ENCODE measurements around the gene RAB8A.
"Not testable (repeated sequence)": the region's sequence is repeated elsewhere in the genome, so short reads cannot be mapped to it uniquely, and the experiment has no call there.

Gene RAB8A

DNA sequence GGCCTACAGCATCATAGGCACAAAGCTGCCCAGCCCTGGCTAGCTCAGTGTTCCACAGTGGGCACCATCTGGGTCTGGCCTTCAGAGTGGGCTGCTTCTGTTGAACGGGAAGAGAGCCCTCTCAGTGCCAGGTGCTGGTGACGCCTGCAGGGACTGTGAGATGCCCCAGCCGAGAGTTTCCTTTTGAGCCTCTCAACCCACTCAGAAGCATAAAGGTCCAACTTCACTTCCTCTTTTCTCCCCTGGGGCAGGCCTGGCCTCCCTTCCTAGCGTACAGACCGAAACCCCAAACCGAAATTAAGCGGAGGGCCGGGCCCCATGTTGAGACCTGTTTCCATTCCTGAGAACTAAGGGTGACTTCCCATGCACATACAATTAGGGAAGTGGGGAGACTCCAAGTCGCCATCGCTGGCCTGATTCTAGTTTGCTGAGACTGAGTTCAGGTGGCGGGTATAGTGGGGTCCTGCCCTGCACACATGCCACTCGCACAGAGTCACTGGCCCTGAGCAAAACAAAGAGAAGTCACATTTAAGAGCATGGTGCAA is 6.9 kb downstream of the RAB8A start:
- Histone ChIP-seq H3K9me3 (ENCODE audit: control insufficient read depth, low read length) (no peaks in the 10 kb centered on the region), H3K36me3 (ENCODE audit: control insufficient read depth, insufficient read depth, low read length, severe bottlenecking) (peaks cover 41% of the 10 kb centered on the region), H3K27me3 (replicated peaks; ENCODE audit: control insufficient read depth, insufficient read depth, low read length) (no peaks in the 10 kb centered on the region), H3K4me3 (ENCODE audit: low read length) (no peak overlapping the region), H3K4me1 (ENCODE audit: control insufficient read depth, insufficient read depth, low read length) (peaks cover 6% of the 10 kb centered on the region), H3K9ac (ENCODE audit: low read length) (no peak overlapping the region)
- DNase-seq (ENCODE audit: low read depth), result no peak

DNA sequence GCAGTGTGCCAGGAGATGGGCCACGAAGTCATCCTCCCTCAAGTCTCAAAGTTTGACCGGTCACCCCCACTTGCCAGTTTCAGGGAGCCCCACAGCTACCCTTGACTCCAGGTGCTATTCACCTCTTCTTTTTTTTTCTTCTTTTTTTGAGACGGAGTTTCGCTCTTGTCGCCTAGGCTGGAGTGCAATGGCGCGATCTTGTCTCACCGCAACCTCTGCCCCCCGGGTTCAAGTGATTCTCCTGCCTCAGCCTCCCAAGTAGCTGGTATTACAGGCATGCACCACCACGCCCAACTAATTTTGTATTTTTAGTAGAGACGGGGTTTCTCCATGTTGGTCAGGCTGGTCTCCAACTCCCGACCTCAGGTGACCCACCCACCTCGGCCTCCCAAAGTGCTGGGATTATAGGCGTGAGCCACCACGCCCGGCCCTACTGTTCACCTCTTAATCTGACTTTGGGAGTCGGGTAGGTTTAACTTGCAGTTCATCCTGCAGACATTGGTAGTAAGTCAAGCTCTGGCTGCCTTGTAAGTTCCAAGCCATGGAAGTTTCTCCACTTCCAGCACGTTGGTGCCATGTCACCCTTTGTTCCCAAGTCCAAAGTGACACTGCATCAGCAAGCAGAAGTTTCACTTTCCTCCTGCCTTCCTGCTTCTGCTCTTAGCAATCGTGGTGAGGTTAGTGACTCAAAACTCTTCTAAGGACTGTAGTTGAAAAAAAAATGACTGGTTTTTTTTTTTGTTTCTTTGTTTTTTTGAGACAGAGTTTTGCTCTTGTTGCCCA is 7.6 kb downstream of the RAB8A start:
- not testable (repeated sequence) for H3K9me3 ChIP-seq (ENCODE audit: control insufficient read depth, low read length); H3K27me3 ChIP-seq (replicated peaks; ENCODE audit: control insufficient read depth, insufficient read depth, low read length); H3K4me3 ChIP-seq (ENCODE audit: low read length); DNase-seq (ENCODE audit: low read depth); H3K9ac ChIP-seq (ENCODE audit: low read length); H3K4me1 ChIP-seq (ENCODE audit: control insufficient read depth, insufficient read depth, low read length)
- peaks cover 46% of the 10 kb centered on the region for H3K36me3 ChIP-seq (ENCODE audit: control insufficient read depth, insufficient read depth, low read length, severe bottlenecking)

DNA sequence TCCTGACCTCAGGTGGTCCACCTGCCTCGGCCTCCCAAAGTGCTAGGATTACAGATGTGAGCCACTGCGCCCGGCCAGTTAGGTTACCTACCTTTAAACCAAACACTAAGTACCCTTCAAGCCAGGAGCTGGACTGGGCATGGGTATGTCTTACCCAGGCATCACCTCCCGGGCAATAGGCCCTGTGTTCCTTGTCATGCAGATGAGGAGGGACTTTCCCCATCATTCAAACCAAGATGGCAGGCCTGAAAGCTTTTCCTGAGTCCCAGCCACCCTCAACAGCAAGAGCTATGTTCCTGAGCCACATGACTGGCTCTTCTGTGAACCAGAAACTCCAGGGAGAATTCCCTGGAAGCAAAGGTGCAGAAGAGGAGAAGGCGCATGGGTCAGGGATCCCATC is 9.5 kb downstream of the RAB8A start:
- Histone ChIP-seq H3K4me3 (ENCODE audit: low read length) (no peak overlapping the region), H3K27me3 (replicated peaks; ENCODE audit: control insufficient read depth, insufficient read depth, low read length) (no peaks in the 10 kb centered on the region), H3K36me3 (ENCODE audit: control insufficient read depth, insufficient read depth, low read length, severe bottlenecking) (peaks cover 64% of the 10 kb centered on the region)

DNA sequence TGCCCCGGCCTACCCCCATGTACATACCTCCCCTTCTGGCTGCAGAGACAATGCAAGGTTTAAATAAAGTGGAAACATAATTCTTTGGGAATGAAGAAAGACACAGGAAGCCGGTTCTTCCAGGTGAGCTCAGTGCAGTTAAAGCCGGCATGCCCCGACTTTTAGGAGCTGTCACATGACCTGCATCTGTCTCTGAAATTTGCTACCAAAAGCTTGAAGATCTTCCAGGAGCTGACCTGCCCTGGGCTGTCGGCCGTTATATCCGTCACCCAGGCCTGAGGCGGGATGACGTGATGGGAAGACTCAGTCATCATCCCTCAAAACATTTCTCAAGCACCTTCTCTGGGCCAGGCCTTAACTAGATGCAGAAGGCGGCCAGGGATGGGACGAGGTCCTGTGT is 10.3 kb downstream of the RAB8A start:
- no peak for DNase-seq (ENCODE audit: low read depth)
- H3K36me3 ChIP-seq (ENCODE audit: control insufficient read depth, insufficient read depth, low read length, severe bottlenecking), result peaks cover 70% of the 10 kb centered on the region
- no peaks in the 10 kb centered on the region for H3K9me3 ChIP-seq (ENCODE audit: control insufficient read depth, low read length)
- no peak overlapping the region for H3K4me3 ChIP-seq (ENCODE audit: low read length)
- H3K4me1 ChIP-seq (ENCODE audit: control insufficient read depth, insufficient read depth, low read length), result no peaks in the 10 kb centered on the region
- no peak overlapping the region for H3K9ac ChIP-seq (ENCODE audit: low read length)
- H3K27me3 ChIP-seq (replicated peaks; ENCODE audit: control insufficient read depth, insufficient read depth, low read length), result no peaks in the 10 kb centered on the region

More for the DNA sequence above, 9.5 kb downstream of the RAB8A start:
- no peak for DNase-seq (ENCODE audit: low read depth)
- H3K9ac ChIP-seq (ENCODE audit: low read length), result no peak overlapping the region
- H3K9me3 ChIP-seq (ENCODE audit: control insufficient read depth, low read length), result no peaks in the 10 kb centered on the region
- H3K4me1 ChIP-seq (ENCODE audit: control insufficient read depth, insufficient read depth, low read length), result no peaks in the 10 kb centered on the region

DNA sequence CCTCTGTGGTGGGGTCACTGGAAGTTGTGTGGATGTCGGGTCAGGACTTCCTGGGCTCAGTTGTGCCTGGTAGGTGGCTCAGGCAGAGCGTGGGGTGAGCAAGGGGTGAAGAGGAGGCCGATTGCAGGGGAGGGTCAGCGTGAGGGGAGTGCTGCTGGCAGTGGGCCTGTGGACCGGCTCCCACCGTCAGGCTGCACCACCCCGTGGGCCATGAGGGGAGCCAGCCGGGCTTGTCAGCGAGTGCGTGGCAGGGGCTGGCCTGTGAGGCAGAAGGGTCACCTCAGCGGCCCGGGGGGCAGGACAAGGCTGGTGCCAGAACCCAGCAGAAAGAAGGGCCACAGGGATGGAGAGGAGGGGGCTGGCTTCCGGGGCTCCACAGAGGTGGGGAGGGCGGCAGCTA is 13.3 kb downstream of the RAB8A start:
- H3K9me3 ChIP-seq (ENCODE audit: control insufficient read depth, low read length), result no peaks in the 10 kb centered on the region
- H3K4me3 ChIP-seq (ENCODE audit: low read length), result no peak overlapping the region
- H3K9ac ChIP-seq (ENCODE audit: low read length), result no peak overlapping the region
- DNase-seq (ENCODE audit: low read depth), result no peak
- H3K4me1 ChIP-seq (ENCODE audit: control insufficient read depth, insufficient read depth, low read length), result no peaks in the 10 kb centered on the region
- H3K36me3 ChIP-seq (ENCODE audit: control insufficient read depth, insufficient read depth, low read length, severe bottlenecking), result peaks cover 80% of the 10 kb centered on the region
- H3K27me3 ChIP-seq (replicated peaks; ENCODE audit: control insufficient read depth, insufficient read depth, low read length), result no peaks in the 10 kb centered on the region

DNA sequence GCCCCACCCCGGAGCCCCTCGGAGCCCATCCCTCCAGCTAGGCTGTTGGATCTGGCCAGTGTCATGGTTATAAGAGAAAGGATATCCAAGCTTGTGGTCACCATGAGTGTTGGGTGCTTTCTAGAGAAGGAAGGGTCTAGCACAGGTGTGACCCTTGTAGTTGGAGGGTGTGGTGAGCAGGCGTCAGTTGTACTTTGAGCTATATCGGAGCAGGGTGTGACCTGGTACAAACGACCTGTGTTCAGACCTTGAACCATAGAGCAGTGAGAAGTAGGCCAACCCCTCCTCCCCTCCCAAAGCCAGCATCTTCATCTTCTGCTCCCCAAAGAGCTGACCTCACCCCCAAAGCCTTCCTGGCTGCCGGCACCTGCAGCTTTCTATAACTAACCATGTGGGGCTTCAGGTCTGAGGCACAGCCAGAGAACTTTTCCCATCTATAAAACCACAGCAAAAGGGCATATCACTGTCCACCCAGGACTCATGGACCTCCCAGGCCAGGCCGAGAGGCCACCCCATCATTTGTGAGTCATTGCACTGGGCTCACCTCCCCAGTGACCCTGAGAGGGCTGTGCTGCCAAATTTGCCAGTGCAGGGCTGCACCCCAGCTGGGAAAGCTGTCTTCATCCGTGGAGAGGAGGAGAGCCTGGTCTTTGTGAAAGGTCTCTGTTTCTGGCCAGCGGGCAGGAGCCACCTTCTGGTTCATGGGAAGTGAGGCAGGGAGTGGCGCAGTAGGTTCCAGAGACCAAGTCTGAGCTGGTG is 14.2 kb downstream of the RAB8A start:
- no peaks in the 10 kb centered on the region for H3K27me3 ChIP-seq (replicated peaks; ENCODE audit: control insufficient read depth, insufficient read depth, low read length)
- no peak for DNase-seq (ENCODE audit: low read depth)
- H3K9me3 ChIP-seq (ENCODE audit: control insufficient read depth, low read length), result no peaks in the 10 kb centered on the region
- H3K4me3 ChIP-seq (ENCODE audit: low read length), result no peak overlapping the region
- H3K4me1 ChIP-seq (ENCODE audit: control insufficient read depth, insufficient read depth, low read length), result no peaks in the 10 kb centered on the region
- peaks cover 83% of the 10 kb centered on the region for H3K36me3 ChIP-seq (ENCODE audit: control insufficient read depth, insufficient read depth, low read length, severe bottlenecking)
- H3K9ac ChIP-seq (ENCODE audit: low read length), result no peak overlapping the region

DNA sequence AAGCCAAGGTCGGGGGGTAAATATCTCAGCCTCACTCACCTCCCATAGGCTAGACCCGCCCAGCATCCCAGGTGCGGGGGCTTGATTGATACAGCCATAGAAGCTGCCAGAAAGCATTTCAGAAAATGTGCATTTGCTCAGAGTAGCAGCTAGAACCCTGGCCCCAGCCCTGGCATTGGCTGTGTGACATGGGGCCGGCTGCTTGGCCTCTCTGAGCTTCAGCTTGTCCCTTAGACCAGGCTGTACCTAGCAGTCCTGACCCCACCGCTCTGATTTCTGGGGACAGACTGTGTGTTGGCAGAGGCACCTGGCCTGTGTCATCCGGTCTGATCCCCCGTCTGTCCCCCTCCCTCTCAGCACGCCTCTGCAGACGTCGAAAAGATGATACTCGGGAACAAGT is 15.4 kb downstream of the RAB8A start:
- no peaks in the 10 kb centered on the region for H3K9me3 ChIP-seq (ENCODE audit: control insufficient read depth, low read length)
- H3K4me1 ChIP-seq (ENCODE audit: control insufficient read depth, insufficient read depth, low read length), result no peaks in the 10 kb centered on the region
- H3K27me3 ChIP-seq (replicated peaks; ENCODE audit: control insufficient read depth, insufficient read depth, low read length), result no peaks in the 10 kb centered on the region
- no peak for DNase-seq (ENCODE audit: low read depth)
- H3K4me3 ChIP-seq (ENCODE audit: low read length), result no peak overlapping the region
- peaks cover 76% of the 10 kb centered on the region for H3K36me3 ChIP-seq (ENCODE audit: control insufficient read depth, insufficient read depth, low read length, severe bottlenecking)
- no peak overlapping the region for H3K9ac ChIP-seq (ENCODE audit: low read length)

DNA sequence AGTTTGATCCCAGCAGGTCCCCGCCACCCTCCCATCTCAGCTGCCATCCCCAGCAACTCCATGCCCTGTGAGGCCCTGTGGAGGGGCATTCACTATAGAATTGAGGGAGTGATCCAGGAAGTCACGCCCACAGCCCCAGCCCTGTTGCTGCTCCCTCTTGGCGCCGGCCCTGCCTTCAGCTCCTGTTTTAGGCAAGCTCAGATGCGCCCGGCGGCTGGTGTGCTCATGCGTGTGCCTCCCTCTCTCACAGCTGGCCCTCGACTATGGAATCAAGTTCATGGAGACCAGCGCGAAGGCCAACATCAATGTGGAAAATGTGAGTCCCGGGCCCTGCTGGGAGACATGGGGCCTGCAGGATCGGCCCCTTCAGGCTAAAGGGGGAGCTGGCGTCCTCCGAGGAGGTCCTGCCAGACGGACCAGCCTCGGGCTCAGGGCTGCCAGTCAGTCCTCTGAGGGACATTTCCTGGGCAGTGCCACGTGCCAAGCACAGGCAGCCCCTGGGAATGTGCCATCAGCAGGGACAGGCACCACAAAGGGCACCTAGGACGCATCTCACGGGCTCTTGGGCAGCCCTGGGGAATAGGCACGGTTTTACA is 16.2 kb downstream of the RAB8A start:
- H3K27me3 ChIP-seq (replicated peaks; ENCODE audit: control insufficient read depth, insufficient read depth, low read length), result no peaks in the 10 kb centered on the region
- H3K9ac ChIP-seq (ENCODE audit: low read length), result no peak overlapping the region
- no peaks in the 10 kb centered on the region for H3K9me3 ChIP-seq (ENCODE audit: control insufficient read depth, low read length)
- no peak overlapping the region for H3K4me3 ChIP-seq (ENCODE audit: low read length)
- DNase-seq (ENCODE audit: low read depth), result no peak
- peaks cover 76% of the 10 kb centered on the region for H3K36me3 ChIP-seq (ENCODE audit: control insufficient read depth, insufficient read depth, low read length, severe bottlenecking)
- no peaks in the 10 kb centered on the region for H3K4me1 ChIP-seq (ENCODE audit: control insufficient read depth, insufficient read depth, low read length)

DNA sequence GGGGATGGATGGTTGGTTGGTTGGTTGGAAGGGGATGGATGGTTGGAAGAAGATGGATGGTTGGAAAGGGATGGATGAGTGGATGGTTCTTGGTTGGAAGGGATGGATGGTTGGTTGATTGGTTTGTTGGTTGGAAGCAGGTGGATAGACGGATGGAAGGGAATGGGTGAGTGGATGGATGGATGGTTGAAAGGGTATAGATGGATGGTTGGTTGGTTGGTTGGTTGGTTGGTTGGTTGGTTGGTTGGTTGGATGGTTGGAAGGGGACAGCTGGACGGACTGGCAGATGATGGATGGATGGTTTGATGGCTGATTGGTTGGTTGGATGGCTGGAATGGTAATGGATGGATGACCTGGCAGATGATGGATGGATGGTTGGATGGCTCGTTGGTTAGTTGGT is 20.0 kb downstream of the RAB8A start:
- Histone ChIP-seq H3K4me3 (ENCODE audit: low read length) (no peak overlapping the region), H3K4me1 (ENCODE audit: control insufficient read depth, insufficient read depth, low read length) (no peaks in the 10 kb centered on the region), H3K9ac (ENCODE audit: low read length) (no peak overlapping the region), H3K36me3 (ENCODE audit: control insufficient read depth, insufficient read depth, low read length, severe bottlenecking) (peaks cover 61% of the 10 kb centered on the region), H3K27me3 (replicated peaks; ENCODE audit: control insufficient read depth, insufficient read depth, low read length) (no peaks in the 10 kb centered on the region), H3K9me3 (ENCODE audit: control insufficient read depth, low read length) (no peaks in the 10 kb centered on the region)
- DNase-seq (ENCODE audit: low read depth), result no peak

DNA sequence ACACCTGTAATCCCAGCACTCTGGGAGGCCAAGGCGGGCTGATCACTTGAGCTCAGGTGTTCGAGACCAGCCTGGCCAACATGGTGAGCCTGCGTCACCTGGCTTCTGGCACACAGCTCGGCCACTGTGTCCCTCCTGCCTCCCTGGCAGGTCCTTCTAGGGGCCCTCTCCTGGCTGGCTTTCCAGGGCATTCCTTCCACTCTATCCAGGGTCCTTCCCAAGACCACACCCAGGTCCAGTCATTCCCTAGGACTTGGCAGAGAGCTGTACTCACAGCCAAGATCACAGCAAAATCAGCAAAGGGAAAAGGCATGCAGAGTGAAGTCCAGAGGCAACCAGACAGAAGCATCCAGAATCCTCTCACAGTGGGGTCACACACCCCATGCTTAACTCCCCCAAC is 22.1 kb downstream of the RAB8A start:
- Histone ChIP-seq H3K9ac (ENCODE audit: low read length) (no peak overlapping the region), H3K4me3 (ENCODE audit: low read length) (no peak overlapping the region), H3K36me3 (ENCODE audit: control insufficient read depth, insufficient read depth, low read length, severe bottlenecking) (peaks cover 40% of the 10 kb centered on the region), H3K4me1 (ENCODE audit: control insufficient read depth, insufficient read depth, low read length) (no peaks in the 10 kb centered on the region), H3K27me3 (replicated peaks; ENCODE audit: control insufficient read depth, insufficient read depth, low read length) (no peaks in the 10 kb centered on the region), H3K9me3 (ENCODE audit: control insufficient read depth, low read length) (no peaks in the 10 kb centered on the region)
- DNase-seq (ENCODE audit: low read depth), result no peak

DNA sequence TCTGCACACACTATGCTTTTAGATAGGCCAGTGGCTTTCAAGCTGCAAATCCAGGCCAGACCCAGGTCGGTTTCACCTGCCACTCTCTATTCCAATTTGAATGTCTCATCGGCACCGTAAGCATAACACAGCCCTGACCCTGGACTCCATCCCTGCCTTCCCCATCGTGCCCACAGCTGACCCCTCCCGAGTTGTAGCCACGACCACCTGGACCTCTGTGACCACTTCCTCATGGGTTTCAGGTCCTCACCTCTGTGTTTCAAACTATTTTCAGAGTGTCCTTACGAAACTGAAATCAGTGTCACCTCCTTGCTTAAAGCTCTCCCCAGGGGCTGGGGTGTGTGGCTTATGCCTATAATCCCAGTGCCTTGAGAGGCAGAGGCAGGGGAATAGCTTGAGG is 22.8 kb downstream of the RAB8A start:
- H3K4me1 ChIP-seq (ENCODE audit: control insufficient read depth, insufficient read depth, low read length), result no peaks in the 10 kb centered on the region
- no peak for DNase-seq (ENCODE audit: low read depth)
- no peaks in the 10 kb centered on the region for H3K27me3 ChIP-seq (replicated peaks; ENCODE audit: control insufficient read depth, insufficient read depth, low read length)
- no peak overlapping the region for H3K9ac ChIP-seq (ENCODE audit: low read length)
- H3K36me3 ChIP-seq (ENCODE audit: control insufficient read depth, insufficient read depth, low read length, severe bottlenecking), result peaks cover 34% of the 10 kb centered on the region
- H3K4me3 ChIP-seq (ENCODE audit: low read length), result no peak overlapping the region
- no peaks in the 10 kb centered on the region for H3K9me3 ChIP-seq (ENCODE audit: control insufficient read depth, low read length)
